Mucosa of gallbladder (tissue), 1 donor: ENCODE measurements around the gene KIFAP3. TPM values are rescaled to one million over a fixed set of nuclear protein-coding genes. Genes with fewer than 3 reads are reported as not detected.
"Not testable (repeated sequence)": the region's sequence is repeated elsewhere in the genome, so short reads cannot be mapped to it uniquely, and the experiment has no call there.

Experiments used
- DNase-seq: peaks from one replicate; pipeline ENCODE4 v3.0.0-alpha.2; 2020; ENCODE audit warnings: low spot score
- total RNA-seq: library from RNA; stranded (reverse); gene quantifications from one replicate; pipeline ENCODE4 v1.2.1, GENCODE V29; 2021
- donor health status: DM: no; HTN: no; CAD: no.

Gene KIFAP3
- total RNA-seq, 1 donor from 2014 or later: 29.5 TPM

GRCh38 chr1:169889871-169890270 lies 184.6 kb downstream of the KIFAP3 start:
- DNase-seq: no peak

GRCh38 chr1:169886931-169887330 lies 187.6 kb downstream of the KIFAP3 start:
- no peak for DNase-seq

- no peak for DNase-seq
Measured at GRCh38 chr1:169886422-169886821, 188.1 kb downstream of the KIFAP3 start.

GRCh38 chr1:169885207-169885606 lies 189.3 kb downstream of the KIFAP3 start:
- DNase-seq: no peak

GRCh38 chr1:169884634-169885033 lies 189.9 kb downstream of the KIFAP3 start:
- DNase-seq: no peak

GRCh38 chr1:169882039-169882511 lies 192.4 kb downstream of the KIFAP3 start:
- DNase-seq: no peak

- DNase-seq: no peak
Measured at GRCh38 chr1:169879034-169879840, 195.3 kb downstream of the KIFAP3 start.

GRCh38 chr1:169878498-169878897 lies 196.0 kb downstream of the KIFAP3 start:
- DNase-seq: no peak

GRCh38 chr1:169877800-169878491 lies 196.5 kb downstream of the KIFAP3 start:
- no peak for DNase-seq

- no peak for DNase-seq
Measured at GRCh38 chr1:169874229-169874628, 200.3 kb downstream of the KIFAP3 start.

- DNase-seq: no peak
Measured at GRCh38 chr1:169873582-169874199, 200.8 kb downstream of the KIFAP3 start.

GRCh38 chr1:169872906-169873305 lies 201.6 kb downstream of the KIFAP3 start:
- DNase-seq: no peak

- DNase-seq: not testable (repeated sequence)
Measured at GRCh38 chr1:169871988-169872387, 202.5 kb downstream of the KIFAP3 start.

Other genes starting within 250 kb of the KIFAP3 start
- gene SCYL3, start 180.8 kb downstream of the KIFAP3 start, total RNA-seq: 18.9 TPM
- gene NTMT2, start 71.3 kb upstream of the KIFAP3 start, total RNA-seq: not detected